GM19324 (cell line): ENCODE measurements around the gene MAVS.
A peak's percentile ranks its signal among the peaks of the same experiment; 100 is the strongest.

ENCODE experiments used
- ATAC-seq: cut with Tn5 transposase; IDR thresholded peaks from one replicate; pipeline ENCODE4 v1.9.1; 2021; ENCODE audit warnings: mild to moderate bottlenecking, moderate library complexity; ENCODE audit not compliant: unreplicated experiment, low FRiP score

MAVS gene

GRCh38 chr20:3846740-3847428, at the start of gene MAVS:
MAVS (plus strand) TSS chr20:3846834; CDS start chr20:3854625, 7,791 bp downstream.
- peak; percentile 94 for ATAC-seq

GRCh38 chr20:3797226-3797545, 49.4 kb upstream of the MAVS start:
- no peak for ATAC-seq

GRCh38 chr20:3797592-3798372, 48.9 kb upstream of the MAVS start:
- no peak for ATAC-seq

GRCh38 chr20:3798373-3798768, 48.3 kb upstream of the MAVS start:
- ATAC-seq = no peak

- ATAC-seq = no peak
Observed at GRCh38 chr20:3798908-3799248, 47.8 kb upstream of the MAVS start.

GRCh38 chr20:3800256-3800877, 46.3 kb upstream of the MAVS start:
- ATAC-seq = no peak

- no peak for ATAC-seq
Observed at GRCh38 chr20:3800878-3801260, 45.8 kb upstream of the MAVS start.

- no peak for ATAC-seq
Observed at GRCh38 chr20:3801299-3801698, 45.3 kb upstream of the MAVS start.

GRCh38 chr20:3801846-3802245, 44.8 kb upstream of the MAVS start:
- ATAC-seq = no peak

GRCh38 chr20:3802524-3803239, 44.0 kb upstream of the MAVS start:
- ATAC-seq = no peak

GRCh38 chr20:3803289-3803688, 43.3 kb upstream of the MAVS start:
- ATAC-seq = no peak

- no peak for ATAC-seq
Observed at GRCh38 chr20:3803854-3804253, 42.8 kb upstream of the MAVS start.

GRCh38 chr20:3804254-3804751, 42.3 kb upstream of the MAVS start:
- ATAC-seq = no peak

- ATAC-seq = no peak
Observed at GRCh38 chr20:3804781-3805180, 41.9 kb upstream of the MAVS start.

- no peak for ATAC-seq
Observed at GRCh38 chr20:3808544-3808943, 38.1 kb upstream of the MAVS start.

- ATAC-seq = no peak
Observed at GRCh38 chr20:3811467-3812258, 35.0 kb upstream of the MAVS start.

- no peak for ATAC-seq
Observed at GRCh38 chr20:3812259-3812681, 34.4 kb upstream of the MAVS start.

- ATAC-seq = no peak
Observed at GRCh38 chr20:3812975-3813847, 33.4 kb upstream of the MAVS start.

GRCh38 chr20:3813848-3814581, 32.6 kb upstream of the MAVS start:
- no peak for ATAC-seq
